NCI-H524 treated with DMSO at 0.1 percent for 48 hours (cell line): ENCODE data around the gene PLXNC1.
"Not testable (repeated sequence)": the region's sequence is repeated elsewhere in the genome, so short reads cannot be mapped to it uniquely, and the experiment has no call there.

Source experiments
- DNase-seq: peaks from one replicate; lab custom pipeline; 2025; lab: John Stamatoyannopoulos, UW

PLXNC1 gene

GRCh38 chr12:94290353-94290752 lies 142.0 kb downstream of the PLXNC1 start:
- peak; percentile 35 for DNase-seq

GRCh38 chr12:94297096-94297699 lies 148.8 kb downstream of the PLXNC1 start:
- DNase-seq, result no peak

DNA sequence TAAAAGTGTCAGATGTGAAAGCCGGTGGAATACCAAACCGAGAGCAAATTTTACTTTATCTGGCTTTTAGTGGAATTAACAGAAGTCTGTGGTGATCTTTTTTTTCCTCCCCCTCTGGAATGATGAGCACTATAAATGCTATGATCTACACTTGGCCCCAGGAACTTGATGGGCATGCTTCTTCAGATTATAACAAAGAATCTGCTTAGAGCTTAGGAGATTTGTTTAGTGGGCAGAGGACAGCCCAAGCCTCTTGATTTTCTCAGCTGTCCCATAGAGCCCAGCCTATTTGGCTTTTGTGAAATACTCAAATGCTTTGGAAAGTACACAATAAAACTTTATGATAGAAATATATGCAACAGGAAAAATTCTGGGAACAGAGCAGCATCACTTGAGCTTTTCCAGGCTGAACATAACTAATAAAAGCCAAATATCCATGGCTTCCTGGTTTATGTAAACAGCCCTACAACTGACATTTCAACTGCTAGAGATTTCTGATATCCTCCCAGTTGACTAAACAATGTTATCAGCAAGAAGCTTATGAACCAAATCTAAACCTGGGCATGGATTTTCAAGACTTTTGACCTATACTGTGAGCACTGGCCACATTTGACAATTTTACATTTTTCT lies 149.6 kb downstream of the PLXNC1 start:
- DNase-seq, result no peak

GRCh38 chr12:94299846-94300245 lies 151.5 kb downstream of the PLXNC1 start:
- no peak for DNase-seq

- DNase-seq, result no peak
These were observed 155.6 kb downstream of the PLXNC1 start for GRCh38 chr12:94304012-94304411.

DNA sequence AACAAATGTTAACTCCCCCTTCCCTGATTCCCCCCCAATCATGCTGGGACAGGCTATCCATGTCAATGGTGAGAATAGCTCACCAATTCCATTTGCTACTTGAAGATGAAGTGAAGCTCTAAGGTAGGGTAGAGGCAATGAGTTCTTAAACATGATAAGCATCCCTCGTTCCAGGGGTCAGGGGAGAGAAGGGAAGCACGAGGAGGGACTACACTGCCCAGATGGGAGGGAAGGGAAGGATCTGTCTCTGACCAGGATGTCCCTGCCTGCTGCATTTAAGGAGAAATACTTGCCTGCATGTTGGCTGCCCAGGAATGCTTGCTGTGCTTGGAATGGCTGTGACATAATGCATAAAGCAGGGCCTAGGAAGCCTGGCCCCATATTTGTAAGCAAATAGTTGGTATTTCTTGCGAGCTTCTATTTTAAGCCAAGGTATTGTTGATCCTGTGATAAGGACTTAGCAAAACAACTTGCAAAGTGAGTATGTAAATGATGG lies 156.2 kb downstream of the PLXNC1 start:
- no peak for DNase-seq

DNA sequence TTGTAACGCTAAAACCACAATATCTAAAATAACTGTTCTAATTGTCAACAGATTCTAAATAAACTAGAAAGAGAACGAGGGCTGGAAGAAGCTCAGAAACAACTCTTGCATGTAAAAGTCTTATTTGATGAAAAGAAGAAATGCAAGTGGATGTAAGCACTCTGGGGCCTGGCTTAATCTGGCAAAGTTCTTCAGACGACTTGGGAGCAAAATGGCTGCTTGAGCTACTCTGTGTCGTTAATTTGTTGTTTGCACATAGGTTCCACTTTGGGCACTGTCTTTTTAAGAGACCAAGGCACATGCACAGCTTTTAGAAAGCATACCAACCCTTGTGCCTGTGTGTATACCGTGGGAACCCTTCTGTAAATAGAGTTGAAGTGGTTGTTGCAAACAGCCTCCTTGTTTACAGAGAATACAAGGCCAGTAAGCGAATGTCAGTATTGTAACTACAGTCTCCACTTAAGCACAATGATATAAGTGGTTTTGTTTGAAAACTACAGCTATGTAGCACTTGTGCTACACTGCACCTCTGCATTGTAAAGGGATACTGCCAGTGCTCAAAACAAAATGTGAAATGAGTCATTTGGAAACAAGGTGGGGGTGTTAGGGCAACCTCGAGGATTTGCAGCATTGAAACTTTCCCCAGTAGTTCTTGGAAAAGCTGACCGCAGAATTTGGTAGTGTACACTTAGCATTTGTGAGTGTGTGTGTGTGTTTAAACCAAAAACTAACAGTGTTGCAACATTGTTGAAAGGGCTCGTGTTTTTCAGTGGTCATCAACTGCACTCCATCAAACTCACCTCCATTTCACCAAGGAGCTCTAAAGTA lies 157.0 kb downstream of the PLXNC1 start:
- no peak for DNase-seq

- no peak for DNase-seq
These were observed 160.2 kb downstream of the PLXNC1 start for GRCh38 chr12:94308612-94309011.

- DNase-seq, result no peak
These were observed 161.0 kb downstream of the PLXNC1 start for GRCh38 chr12:94309373-94309772.

GRCh38 chr12:94312378-94312777 lies 164.0 kb downstream of the PLXNC1 start:
- DNase-seq, result no peak

GRCh38 chr12:94316600-94316999 lies 168.2 kb downstream of the PLXNC1 start:
- DNase-seq, result not testable (repeated sequence)

DNA sequence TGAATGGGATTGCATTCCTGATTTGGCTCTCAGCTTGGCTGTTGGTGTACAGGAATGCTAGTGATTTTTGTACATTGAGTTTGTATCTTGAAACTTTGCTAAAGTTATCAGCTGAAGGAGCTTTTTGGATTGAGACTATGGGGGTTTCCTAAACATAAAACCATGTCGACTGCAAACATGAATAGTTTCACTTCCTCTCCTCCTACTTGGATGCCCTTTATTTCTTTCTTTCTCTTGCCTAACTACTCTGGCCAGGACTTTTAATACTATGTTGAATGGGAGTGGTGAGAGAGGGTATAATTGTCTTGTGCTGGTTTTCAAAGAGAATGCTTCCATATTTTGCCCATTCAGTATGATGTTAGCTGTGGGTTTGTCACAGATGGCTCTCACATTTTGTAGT lies 169.8 kb downstream of the PLXNC1 start:
- no peak for DNase-seq

- no peak for DNase-seq
These were observed 171.7 kb downstream of the PLXNC1 start for GRCh38 chr12:94320109-94320508.

DNA sequence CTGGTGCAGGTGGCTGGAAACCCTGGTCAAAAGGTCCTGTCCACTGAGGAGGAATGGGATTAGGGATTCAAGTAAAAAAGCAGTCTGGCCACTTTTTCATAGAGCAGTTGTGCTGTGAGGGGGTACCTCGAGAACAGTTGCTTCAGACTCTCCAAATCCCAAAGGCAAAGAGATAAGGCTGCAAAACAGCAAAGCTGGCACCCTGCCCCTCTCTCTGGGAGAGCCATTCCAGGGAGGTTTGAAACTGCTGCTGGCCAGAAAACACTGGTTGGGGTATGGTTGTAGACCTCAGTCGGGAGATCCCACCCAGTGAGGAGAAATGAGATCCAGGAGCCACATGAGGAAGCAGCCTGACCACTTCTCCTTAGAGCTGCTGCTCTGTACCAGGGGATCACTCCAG lies 174.0 kb downstream of the PLXNC1 start:
- no peak for DNase-seq

GRCh38 chr12:94326234-94326633 lies 177.9 kb downstream of the PLXNC1 start:
- DNase-seq, result no peak

- DNase-seq, result no peak
These were observed 178.3 kb downstream of the PLXNC1 start for GRCh38 chr12:94326727-94327126.

- no peak for DNase-seq
These were observed 179.4 kb downstream of the PLXNC1 start for GRCh38 chr12:94327809-94328208.

GRCh38 chr12:94329366-94329765 lies 181.0 kb downstream of the PLXNC1 start:
- no peak for DNase-seq

GRCh38 chr12:94333396-94333795 lies 185.0 kb downstream of the PLXNC1 start:
- DNase-seq, result no peak

GRCh38 chr12:94336211-94336925 lies 188.0 kb downstream of the PLXNC1 start:
- DNase-seq, result no peak

DNA sequence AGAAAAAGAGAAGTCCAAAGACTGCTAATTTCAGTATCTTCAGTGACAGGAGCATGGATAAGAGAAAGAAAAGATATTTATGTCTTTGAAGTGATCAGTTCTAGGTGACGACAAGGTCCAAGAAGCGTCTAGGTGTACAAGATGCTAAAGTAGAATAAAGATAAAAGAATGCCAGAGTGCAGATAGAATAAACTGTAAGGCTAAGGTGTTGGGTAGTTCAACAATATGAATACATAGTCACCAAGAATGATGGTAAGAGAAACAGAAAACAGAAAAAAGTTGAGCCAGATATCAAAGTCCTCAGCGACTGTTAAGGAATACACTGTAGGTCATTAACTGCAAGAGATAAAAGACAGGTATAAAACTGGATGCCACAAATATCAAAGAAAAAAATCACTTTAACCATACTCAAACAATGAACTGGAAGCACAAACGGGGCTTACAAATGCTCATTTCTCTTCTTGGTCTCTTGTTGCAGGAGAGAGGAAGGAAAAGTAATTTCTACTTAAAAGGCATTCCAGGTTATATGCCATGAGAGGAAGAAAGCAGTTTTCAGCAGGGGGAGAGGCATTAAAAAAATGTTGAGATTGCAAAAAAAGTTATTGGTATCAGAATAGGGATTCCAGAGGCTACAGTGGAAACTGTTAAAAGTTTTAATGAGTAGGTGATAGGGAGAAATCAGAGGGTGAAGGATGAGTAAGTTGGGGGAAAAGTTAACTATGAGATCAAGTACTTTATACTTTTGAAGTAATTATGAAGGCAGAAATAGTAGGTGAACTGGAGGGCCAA lies 189.8 kb downstream of the PLXNC1 start:
- no peak for DNase-seq

DNA sequence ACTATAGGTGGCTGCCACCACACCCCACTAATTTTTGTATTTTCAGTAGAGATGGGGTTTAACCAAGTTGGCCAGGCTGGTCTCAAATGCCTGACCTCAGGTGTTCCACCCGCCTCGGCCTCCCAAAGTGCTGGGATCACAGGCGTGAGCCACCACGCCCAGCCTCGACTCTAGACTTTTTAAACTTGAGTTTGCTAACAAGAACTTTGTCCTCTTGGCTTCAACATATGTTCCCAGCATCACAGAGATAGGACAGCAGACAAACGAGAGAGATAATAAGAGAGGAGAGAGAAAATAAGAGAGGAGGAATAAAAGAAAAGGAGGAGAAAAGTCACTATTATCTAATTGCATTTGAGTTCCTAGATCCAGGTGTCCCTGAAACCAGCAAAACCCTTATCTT lies 192.2 kb downstream of the PLXNC1 start:
- DNase-seq, result no peak
